Measurements from ENCODE around the gene ASGR2. TPM values are rescaled to one million over a fixed set of nuclear protein-coding genes. Genes with fewer than 3 reads are reported as not detected.

ASGR2 gene
- total and polyA plus RNA-seq, 3 donors from 2014 or later, result 0.47 to 2.6 (median 1.1) TPM

DNA sequence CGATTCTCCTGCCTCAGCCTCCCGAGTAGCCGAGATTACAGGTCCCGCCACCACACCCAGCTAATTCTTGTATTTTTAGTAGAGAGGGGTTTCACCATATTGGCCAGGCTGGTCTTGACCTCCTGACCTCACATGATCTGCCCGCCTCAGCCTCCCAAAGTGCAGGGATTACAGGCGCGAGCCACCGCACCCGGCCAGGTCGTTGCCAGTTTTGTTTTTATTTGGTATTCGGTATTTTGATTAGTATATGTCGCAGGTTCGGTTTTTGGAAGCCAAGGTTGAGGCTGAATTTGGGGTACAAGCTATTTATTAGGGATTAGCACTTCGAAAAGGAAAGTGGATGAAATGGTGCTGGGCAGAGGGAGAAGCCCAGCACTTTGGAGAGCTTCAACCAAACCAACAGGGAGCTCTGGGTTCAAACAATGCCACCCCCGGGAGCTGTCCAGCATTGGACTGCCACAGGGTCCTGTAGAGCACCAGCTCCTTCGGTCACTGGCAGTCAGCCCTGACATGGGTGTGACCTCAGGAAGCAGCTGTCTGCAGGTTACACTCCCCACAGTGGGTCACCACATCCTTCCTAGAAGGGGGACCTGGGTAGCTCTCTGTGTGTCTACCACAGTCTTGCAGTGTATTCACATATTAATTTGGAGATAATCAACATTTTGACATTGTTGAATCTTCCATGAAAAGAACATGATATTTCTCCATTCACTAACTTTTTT, 33.1 kb downstream of the ASGR2 start:
- DNase-seq, result no peak
- TF ChIP-seq, protein P1, sequence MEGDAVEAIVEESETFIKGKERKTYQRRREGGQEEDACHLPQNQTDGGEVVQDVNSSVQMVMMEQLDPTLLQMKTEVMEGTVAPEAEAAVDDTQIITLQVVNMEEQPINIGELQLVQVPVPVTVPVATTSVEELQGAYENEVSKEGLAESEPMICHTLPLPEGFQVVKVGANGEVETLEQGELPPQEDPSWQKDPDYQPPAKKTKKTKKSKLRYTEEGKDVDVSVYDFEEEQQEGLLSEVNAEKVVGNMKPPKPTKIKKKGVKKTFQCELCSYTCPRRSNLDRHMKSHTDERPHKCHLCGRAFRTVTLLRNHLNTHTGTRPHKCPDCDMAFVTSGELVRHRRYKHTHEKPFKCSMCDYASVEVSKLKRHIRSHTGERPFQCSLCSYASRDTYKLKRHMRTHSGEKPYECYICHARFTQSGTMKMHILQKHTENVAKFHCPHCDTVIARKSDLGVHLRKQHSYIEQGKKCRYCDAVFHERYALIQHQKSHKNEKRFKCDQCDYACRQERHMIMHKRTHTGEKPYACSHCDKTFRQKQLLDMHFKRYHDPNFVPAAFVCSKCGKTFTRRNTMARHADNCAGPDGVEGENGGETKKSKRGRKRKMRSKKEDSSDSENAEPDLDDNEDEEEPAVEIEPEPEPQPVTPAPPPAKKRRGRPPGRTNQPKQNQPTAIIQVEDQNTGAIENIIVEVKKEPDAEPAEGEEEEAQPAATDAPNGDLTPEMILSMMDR (IDR thresholded peaks at IDR 0.05), result no peak
- no peak for TF ChIP-seq POLR2A (IDR thresholded peaks at IDR 0.05)
- H3K36me3 ChIP-seq (ENCODE audit: low read depth, missing control alignments), result no peaks in the 10 kb centered on the region
- 91 to 92% methylated on average over 16 of the region's 16 CpGs for WGBS, 2 donors
- no peaks in the 10 kb centered on the region for H3K9me3 ChIP-seq
- intact Hi-C loops (cut with DNase I; ENCODE audit: low total_unique reads), result no loop called here
- no peaks in the 10 kb centered on the region for H3K27me3 ChIP-seq
- no peaks in the 10 kb centered on the region for H3K4me1 ChIP-seq
- no peak overlapping the region for H3K4me3 ChIP-seq
- no peak overlapping the region for H3K27ac ChIP-seq

DNA sequence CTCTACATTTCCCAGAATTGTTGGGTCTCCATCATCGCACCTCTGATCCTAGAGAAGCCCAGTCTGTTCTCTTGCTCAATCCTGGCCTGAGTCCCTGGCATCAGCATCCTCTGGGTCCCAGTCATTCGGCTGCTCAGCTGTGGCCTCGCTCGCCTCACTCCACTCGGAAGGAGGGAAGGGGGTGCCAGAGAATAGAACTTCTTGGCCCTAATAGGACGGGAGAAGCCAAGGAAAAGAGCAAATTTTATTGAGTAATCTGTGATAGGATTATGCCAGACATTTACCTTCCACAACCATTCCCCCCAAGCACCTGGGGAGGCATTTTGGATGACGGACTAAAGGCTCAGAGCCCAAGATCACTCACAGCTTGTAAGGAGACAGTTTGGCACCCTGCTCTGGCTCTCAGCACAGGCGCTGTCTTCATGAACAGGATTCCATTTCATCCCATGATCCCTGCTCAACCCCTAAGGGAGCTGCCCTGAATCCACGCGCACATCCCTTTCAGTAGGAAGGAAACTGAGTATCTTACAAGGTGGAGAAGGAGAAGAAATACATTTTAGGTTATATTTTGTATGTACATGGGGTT, 34.1 kb downstream of the ASGR2 start:
- Histone ChIP-seq H3K27me3 (no peaks in the 10 kb centered on the region), H3K9me3 (no peaks in the 10 kb centered on the region), H3K4me1 (no peaks in the 10 kb centered on the region), H3K27ac (peak overlapping the region in 1 of 2 donors; percentile 48), H3K4me3 (no peak overlapping the region), H3K36me3 (ENCODE audit: low read depth, missing control alignments) (no peaks in the 10 kb centered on the region)
- DNase-seq, result peak; percentile 77
- TF ChIP-seq, protein P1 (IDR thresholded peaks at IDR 0.05), result no peak
- TF ChIP-seq POLR2A (IDR thresholded peaks at IDR 0.05), result no peak
- intact Hi-C loops (cut with DNase I; ENCODE audit: low total_unique reads), result no loop called here
- 52 to 65% methylated on average over 10 of the region's 10 CpGs for WGBS, 2 donors

DNA sequence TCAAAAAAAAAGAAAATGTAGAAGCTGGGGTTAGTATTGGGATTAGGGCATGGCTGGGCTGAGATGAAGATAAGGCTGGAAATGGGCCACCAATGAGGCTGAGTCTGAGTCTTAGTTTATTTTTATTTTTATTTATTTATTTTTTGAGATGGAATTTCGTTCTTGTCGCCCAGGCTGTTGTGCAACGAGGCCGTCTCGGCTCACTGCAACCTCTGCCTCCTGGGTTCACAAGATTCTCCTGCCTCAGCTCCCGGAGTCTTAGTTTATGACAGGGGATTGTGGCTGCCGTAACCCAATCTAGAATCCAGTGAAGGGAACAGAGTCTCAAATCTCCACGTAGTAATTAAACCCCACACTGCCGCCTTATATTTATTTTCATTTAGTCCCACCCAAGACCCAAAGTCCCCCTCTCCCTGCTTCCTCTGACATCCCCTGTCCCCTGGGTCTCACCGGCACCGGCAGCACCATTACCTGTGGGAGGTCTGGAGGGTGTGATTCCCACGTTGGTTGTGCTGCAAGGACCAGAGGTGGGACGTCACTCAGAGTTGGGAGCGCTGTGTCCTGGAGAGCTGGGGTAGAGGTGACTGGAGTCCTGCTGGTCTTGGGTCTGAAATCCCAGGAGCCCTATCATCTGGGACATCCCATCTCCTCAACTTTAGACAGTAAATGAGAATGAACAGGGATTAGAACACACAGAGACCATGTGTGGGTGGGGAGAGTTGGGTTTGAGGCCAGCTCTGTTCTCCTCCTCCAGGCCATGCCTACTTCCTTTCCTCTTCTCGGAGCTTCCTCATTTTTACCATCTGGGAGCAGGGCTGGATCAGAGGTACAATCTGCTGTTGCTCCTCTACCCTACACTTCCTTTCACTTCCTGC, 34.8 kb downstream of the ASGR2 start, which contains the start of gene CLEC10A:
TSS of gene CLEC10A (minus strand) at position 671 of the 875 bp plus-strand sequence. CDS start 1,439 bp downstream, outside the sequence.
- intact Hi-C loops (cut with DNase I; ENCODE audit: low total_unique reads), result no loop called here
- Histone ChIP-seq H3K4me1 (no peaks in the 10 kb centered on the region), H3K4me3 (no peak within 1 kb of the TSS), H3K36me3 (ENCODE audit: low read depth, missing control alignments) (no peaks in the 10 kb centered on the region), H3K27me3 (no peaks in the 10 kb centered on the region), H3K9me3 (no peaks in the 10 kb centered on the region), H3K27ac (peak within 1 kb of the TSS in 1 of 2 donors; percentile 48)
- no peak for TF ChIP-seq POLR2A (IDR thresholded peaks at IDR 0.05)
- TF ChIP-seq, protein P1 (IDR thresholded peaks at IDR 0.05), result no peak
- WGBS, 2 donors, result 66 to 70% methylated on average over 15 of the region's 15 CpGs
- DNase-seq, result peak; percentile 47

DNA sequence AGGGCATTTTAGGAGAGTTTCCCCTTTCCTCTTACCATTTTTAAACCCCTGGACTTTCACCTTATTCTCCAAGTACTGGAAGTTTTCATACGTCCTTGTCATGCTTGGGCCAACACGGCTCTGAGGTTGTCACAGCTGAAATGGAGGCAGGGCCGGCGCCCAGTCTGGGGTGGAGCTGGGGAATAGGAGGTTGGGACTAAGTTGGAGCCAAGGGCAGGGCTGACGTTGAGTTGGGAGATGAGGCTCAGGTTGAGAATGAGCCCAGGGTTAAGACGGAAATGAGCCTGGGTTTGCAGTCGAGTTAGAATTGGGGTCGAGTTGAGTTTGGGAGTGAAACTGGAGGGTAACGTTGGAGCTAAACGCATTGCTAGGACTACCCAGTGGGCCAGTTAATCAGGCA, 35.9 kb downstream of the ASGR2 start:
- Histone ChIP-seq H3K27me3 (no peaks in the 10 kb centered on the region), H3K9me3 (no peaks in the 10 kb centered on the region), H3K36me3 (ENCODE audit: low read depth, missing control alignments) (no peaks in the 10 kb centered on the region), H3K4me1 (no peaks in the 10 kb centered on the region), H3K4me3 (no peak overlapping the region), H3K27ac (no peak overlapping the region)
- no peak for TF ChIP-seq POLR2A (IDR thresholded peaks at IDR 0.05)
- TF ChIP-seq, protein P1 (IDR thresholded peaks at IDR 0.05), result no peak
- intact Hi-C loops (cut with DNase I; ENCODE audit: low total_unique reads), result no loop called here
- WGBS, 2 donors, result 87 to 95% methylated on average over 10 of the region's 10 CpGs
- no peak for DNase-seq

Data from testis (tissue), 3 donors.